Measurements from ENCODE around the gene ITPKB. TPM values are rescaled to one million over a fixed set of nuclear protein-coding genes. Genes with fewer than 3 reads are reported as not detected.
A peak's percentile ranks its signal among the peaks of the same experiment; 100 is the strongest.

The ITPKB gene
- total and polyA plus RNA-seq, 9 donors: 11.3 to 43.2 (median 20.1) TPM

DNA sequence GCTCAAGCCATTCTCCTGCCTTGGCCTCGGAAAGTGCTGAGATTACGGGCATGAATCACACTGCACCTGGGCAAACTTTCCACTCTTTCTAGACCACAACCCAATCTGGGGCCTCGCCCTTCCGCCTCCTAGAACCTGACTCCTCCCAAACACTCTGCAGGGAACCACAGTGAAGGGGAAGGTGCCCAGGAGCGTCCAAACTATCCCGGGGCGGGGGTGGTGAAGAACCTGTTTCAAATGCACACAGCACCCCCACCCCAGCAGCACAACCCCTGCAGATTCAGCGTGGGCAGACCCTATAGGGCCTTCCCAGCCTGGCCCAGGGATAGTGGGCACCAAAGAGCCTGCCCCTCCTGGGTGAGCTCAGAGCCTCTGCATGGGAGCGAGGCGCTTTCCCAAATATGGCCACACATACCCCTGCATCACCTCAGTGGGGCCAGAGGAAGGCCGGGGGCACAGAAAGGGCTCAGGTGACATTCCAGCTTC, 103.6 kb downstream of the ITPKB start:
- DNase-seq: peak in 2 of 5 donors; percentile 15 to 28
- Histone ChIP-seq H3K9me3 (no peaks in the 10 kb centered on the region), H3K27ac (no peak overlapping the region), H3K36me3 (no peaks in the 10 kb centered on the region), H3K27me3 (no peaks in the 10 kb centered on the region), H3K4me3 (no peak overlapping the region), H3K4me1 (ENCODE audit: insufficient read depth) (peaks cover 4% of the 10 kb centered on the region)
- intact Hi-C loops (cut with DNase I): loop anchor here in 3 of 4 donors (2.0 to 10.0 kb wide), 6 partner anchors 102 to 909 kb away; partner anchors contain the start of gene ITPKB (in 1 of the 3)
- TF ChIP-seq, protein P1, sequence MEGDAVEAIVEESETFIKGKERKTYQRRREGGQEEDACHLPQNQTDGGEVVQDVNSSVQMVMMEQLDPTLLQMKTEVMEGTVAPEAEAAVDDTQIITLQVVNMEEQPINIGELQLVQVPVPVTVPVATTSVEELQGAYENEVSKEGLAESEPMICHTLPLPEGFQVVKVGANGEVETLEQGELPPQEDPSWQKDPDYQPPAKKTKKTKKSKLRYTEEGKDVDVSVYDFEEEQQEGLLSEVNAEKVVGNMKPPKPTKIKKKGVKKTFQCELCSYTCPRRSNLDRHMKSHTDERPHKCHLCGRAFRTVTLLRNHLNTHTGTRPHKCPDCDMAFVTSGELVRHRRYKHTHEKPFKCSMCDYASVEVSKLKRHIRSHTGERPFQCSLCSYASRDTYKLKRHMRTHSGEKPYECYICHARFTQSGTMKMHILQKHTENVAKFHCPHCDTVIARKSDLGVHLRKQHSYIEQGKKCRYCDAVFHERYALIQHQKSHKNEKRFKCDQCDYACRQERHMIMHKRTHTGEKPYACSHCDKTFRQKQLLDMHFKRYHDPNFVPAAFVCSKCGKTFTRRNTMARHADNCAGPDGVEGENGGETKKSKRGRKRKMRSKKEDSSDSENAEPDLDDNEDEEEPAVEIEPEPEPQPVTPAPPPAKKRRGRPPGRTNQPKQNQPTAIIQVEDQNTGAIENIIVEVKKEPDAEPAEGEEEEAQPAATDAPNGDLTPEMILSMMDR (IDR thresholded peaks at IDR 0.05): no peak
- TF ChIP-seq EP300 (IDR thresholded peaks at IDR 0.05): no peak
- no peak for TF ChIP-seq POLR2A (IDR thresholded peaks at IDR 0.05)
- 89 to 95% (median 93%) methylated on average over 11 of the region's 11 CpGs for WGBS, 3 donors

DNA sequence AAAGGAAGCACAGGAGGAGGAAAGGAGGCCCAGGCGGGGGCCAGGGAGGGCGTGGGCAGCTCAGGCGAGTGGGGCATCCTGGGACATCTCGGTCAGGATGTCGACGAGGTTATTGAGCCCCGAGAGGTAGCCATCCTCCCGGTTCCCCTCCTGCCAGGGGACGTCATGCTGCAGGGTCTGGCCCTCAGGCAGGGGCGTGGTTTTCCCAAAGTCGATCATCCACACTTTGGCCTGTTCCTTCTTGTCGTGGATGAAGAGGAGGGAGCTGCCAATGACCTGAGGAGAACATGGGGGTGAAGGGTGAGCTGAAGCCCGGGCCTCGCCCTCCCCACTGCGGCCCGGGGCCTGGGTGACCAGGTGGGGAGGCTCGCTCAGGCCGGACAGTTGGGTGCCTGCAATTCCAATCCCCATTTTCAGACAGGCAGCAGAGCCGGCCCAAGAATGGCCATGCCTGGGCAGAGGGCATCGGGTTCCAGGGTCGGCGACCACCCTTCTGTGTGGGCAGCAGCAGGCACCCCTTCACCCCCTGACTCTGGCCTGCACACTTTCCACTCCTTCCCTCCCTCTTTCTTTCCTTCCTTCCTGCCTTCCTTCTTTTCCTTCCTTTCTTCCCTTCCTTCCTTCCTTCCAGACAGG, 104.4 kb downstream of the ITPKB start:
- Histone ChIP-seq H3K4me3 (no peak overlapping the region), H3K27me3 (no peaks in the 10 kb centered on the region), H3K27ac (no peak overlapping the region), H3K36me3 (no peaks in the 10 kb centered on the region), H3K4me1 (ENCODE audit: insufficient read depth) (peaks cover 4% of the 10 kb centered on the region), H3K9me3 (no peaks in the 10 kb centered on the region)
- TF ChIP-seq EP300 (IDR thresholded peaks at IDR 0.05) (no peak), POLR2A (IDR thresholded peaks at IDR 0.05) (no peak)
- intact Hi-C loops (cut with DNase I): loop anchor here (2.0 to 10.0 kb wide), 7 partner anchors 87 to 910 kb away; partner anchors contain the start of genes ITPKB (in 1 of the 4) and STUM (in 1 of the 4)
- WGBS, 3 donors: 87 to 90% (median 90%) methylated on average over 22 of the region's 22 CpGs
- peak in 2 of 5 donors; percentile 22 to 36 for DNase-seq

DNA sequence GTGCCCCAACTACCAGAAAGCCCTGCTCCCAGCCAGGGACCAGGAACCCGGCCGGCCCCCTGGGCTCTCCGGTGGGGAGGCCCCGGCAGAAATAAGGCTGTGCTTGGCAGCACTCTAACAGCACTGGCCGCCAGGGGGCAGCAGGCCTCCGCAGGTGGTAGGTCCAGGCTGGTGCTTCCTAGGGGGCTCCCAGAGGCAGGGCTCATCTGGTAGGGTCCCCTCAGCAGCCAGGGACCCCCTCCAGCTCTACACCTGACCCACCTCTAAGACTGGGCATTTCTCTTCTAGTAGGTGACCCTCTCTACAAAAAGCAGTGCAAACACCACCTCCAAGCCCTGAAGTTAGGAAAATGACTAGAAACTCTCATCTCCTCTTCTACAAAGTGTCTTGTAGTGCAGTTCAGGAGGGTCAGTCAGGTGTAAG, 104.9 kb downstream of the ITPKB start:
- H3K27me3 ChIP-seq: no peaks in the 10 kb centered on the region
- no peak overlapping the region for H3K4me3 ChIP-seq
- TF ChIP-seq POLR2A (IDR thresholded peaks at IDR 0.05) (no peak), EP300 (IDR thresholded peaks at IDR 0.05) (no peak)
- TF ChIP-seq, protein P1 (IDR thresholded peaks at IDR 0.05): peak; percentile 82 to 90 (median 88)
- peaks cover 4% of the 10 kb centered on the region for H3K4me1 ChIP-seq (ENCODE audit: insufficient read depth)
- peak; percentile 76 to 90 (median 87) for DNase-seq
- 2 to 11% (median 4%) methylated on average over 6 of the region's 6 CpGs for WGBS, 3 donors
- no peaks in the 10 kb centered on the region for H3K9me3 ChIP-seq
- intact Hi-C loops (cut with DNase I): loop anchor here (2.0 to 10.0 kb wide), 6 partner anchors 87 to 911 kb away; partner anchors contain the start of gene STUM (in 1 of the 4)
- H3K36me3 ChIP-seq: no peaks in the 10 kb centered on the region
- no peak overlapping the region for H3K27ac ChIP-seq

DNA sequence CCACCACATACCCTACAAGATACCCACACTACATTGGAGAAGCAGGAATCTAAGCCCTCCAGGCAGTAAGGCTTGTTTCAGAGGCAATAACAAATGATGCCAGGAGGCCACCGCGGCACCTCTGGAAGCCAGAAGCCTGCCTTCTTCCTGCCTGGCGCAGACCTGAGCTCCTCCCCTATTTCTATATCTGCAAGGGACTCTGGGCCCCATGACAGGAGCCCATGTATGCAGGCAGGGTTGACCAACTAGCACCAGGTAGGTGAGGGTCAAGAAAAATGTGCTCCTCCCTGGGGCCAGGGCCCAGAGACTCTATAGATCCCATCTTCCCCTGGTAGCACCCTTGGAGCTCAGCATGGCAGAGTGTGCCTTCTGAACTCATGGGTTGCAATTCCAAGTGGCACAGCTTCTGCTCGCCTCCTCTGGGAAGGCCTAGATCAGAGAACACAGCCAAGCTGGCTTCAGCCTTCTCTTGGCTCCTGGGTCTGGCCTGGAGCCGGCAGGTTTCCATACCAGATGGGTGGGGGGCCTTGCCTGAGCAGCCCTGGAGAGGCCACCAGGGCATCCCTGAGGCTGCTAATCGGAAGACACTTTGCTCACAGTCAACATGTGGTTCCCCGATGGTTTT, 105.4 kb downstream of the ITPKB start:
- Histone ChIP-seq H3K9me3 (no peaks in the 10 kb centered on the region), H3K4me1 (ENCODE audit: insufficient read depth) (peaks cover 4% of the 10 kb centered on the region), H3K36me3 (no peaks in the 10 kb centered on the region), H3K4me3 (no peak overlapping the region), H3K27ac (no peak overlapping the region), H3K27me3 (no peaks in the 10 kb centered on the region)
- peak in 1 of 5 donors; percentile 24 for DNase-seq
- intact Hi-C loops (cut with DNase I): loop anchor here (2.0 to 10.0 kb wide), 6 partner anchors 86 to 911 kb away; partner anchors contain the start of gene STUM (in 1 of the 4)
- no peak for TF ChIP-seq EP300 (IDR thresholded peaks at IDR 0.05)
- TF ChIP-seq, protein P1 (IDR thresholded peaks at IDR 0.05): no peak
- no peak for TF ChIP-seq POLR2A (IDR thresholded peaks at IDR 0.05)
- 56 to 60% (median 57%) methylated on average over 7 of the region's 7 CpGs for WGBS, 3 donors

Data from ovary (tissue), 9 donors.